Endodermal cell (in vitro differentiated cells): ENCODE data around the gene NKD2. TPM values are rescaled to one million over a fixed set of nuclear protein-coding genes. Genes with fewer than 3 reads are reported as not detected.

ENCODE experiments used
- DNase-seq: peaks from one replicate; pipeline ENCODE4 v3.0.0-alpha.2; 2017
- H3K27ac ChIP-seq: 2 replicates; pipeline ENCODE4 v1.5.1; 2013; ENCODE audit warnings: mild to moderate bottlenecking, low read depth, low read length, moderate library complexity
- H3K27me3 ChIP-seq: 2 replicates; pipeline ENCODE4 v1.6.1; 2013; ENCODE audit warnings: mild to moderate bottlenecking, low read length, moderate library complexity; ENCODE audit not compliant: insufficient read depth, control insufficient read depth, poor library complexity, severe bottlenecking
- H3K36me3 ChIP-seq: 2 replicates; pipeline ENCODE4 v1.7.0; 2013; ENCODE audit warnings: mild to moderate bottlenecking, low read length, moderate library complexity; ENCODE audit not compliant: control insufficient read depth, insufficient read depth
- H3K4me1 ChIP-seq: one replicate; pipeline ENCODE4 v1.7.0; 2013; ENCODE audit warnings: low read length; ENCODE audit not compliant: control insufficient read depth, insufficient read depth
- H3K4me3 ChIP-seq: 2 replicates; pipeline ENCODE4 v1.5.1; 2013; ENCODE audit warnings: mild to moderate bottlenecking, low read length, moderate library complexity
- H3K9ac ChIP-seq: 2 replicates; pipeline ENCODE4 v1.6.1; 2013; ENCODE audit warnings: mild to moderate bottlenecking, low read length, moderate library complexity; ENCODE audit not compliant: poor library complexity, severe bottlenecking; ENCODE audit errors: extremely low read depth
- H3K9me3 ChIP-seq: 2 replicates; pipeline ENCODE4 v1.6.1; 2013; ENCODE audit warnings: mild to moderate bottlenecking, low read length, moderate library complexity; ENCODE audit not compliant: control insufficient read depth
- H3K27ac Mint-ChIP-seq: 2 replicates; pipeline ENCODE4 v1.8.0; 2020; ENCODE audit warnings: mixed read lengths
- H3K27me3 Mint-ChIP-seq: 2 replicates; pipeline ENCODE4 v1.8.0; 2021; ENCODE audit warnings: mild to moderate bottlenecking, mixed read lengths; ENCODE audit not compliant: insufficient read depth
- H3K36me3 Mint-ChIP-seq: 2 replicates; pipeline ENCODE4 v1.8.0; 2020; ENCODE audit warnings: low read depth, mixed read lengths
- H3K4me1 Mint-ChIP-seq: 2 replicates; pipeline ENCODE4 v1.8.0; 2020; ENCODE audit warnings: mixed read lengths
- H3K4me3 Mint-ChIP-seq: 2 replicates; pipeline ENCODE4 v1.8.0; 2020; ENCODE audit warnings: mild to moderate bottlenecking, moderate library complexity, mixed read lengths
- H3K9me3 Mint-ChIP-seq: 2 replicates; pipeline ENCODE4 v1.8.0; 2020; ENCODE audit warnings: mild to moderate bottlenecking, mixed read lengths
- CTCF ChIP-seq: fragments of 200-600 bp; sonication (generic); conservative IDR thresholded peaks from 2 replicates; pipeline ENCODE4 v1.5.0; 2021; ENCODE audit warnings: antibody characterized with exemption, mild to moderate bottlenecking
- WGBS, 2 experiments: methylation state at CpG; one replicate each; pipeline versions ENCODE4 v1.1.5 to v1.1.7; 2013; ENCODE audit warnings: missing lambda C conversion rate in 2 of 2, mixed read lengths in 1 of 2; ENCODE audit not compliant: insufficient coverage in 1 of 2, insufficient read length in 1 of 2; 5-methylcytosine and 5-hydroxymethylcytosine counted together
- total RNA-seq, 2 donors: library from RNA; stranded (reverse); fragmentation: NEBNext Ultra II Directional in 1 of 2; extraction: Animal tissue kit (Norgen Biotek cat#: 25700) in 1 of 2; gene quantifications; 2 replicates in 1 of 2; 3 replicates in 1 of 2; pipeline ENCODE4 v1.2.1, GENCODE V29; 2021

NKD2 gene
- total RNA-seq, 2 donors from 2014 or later, result 11.2 to 13.9 TPM

DNA sequence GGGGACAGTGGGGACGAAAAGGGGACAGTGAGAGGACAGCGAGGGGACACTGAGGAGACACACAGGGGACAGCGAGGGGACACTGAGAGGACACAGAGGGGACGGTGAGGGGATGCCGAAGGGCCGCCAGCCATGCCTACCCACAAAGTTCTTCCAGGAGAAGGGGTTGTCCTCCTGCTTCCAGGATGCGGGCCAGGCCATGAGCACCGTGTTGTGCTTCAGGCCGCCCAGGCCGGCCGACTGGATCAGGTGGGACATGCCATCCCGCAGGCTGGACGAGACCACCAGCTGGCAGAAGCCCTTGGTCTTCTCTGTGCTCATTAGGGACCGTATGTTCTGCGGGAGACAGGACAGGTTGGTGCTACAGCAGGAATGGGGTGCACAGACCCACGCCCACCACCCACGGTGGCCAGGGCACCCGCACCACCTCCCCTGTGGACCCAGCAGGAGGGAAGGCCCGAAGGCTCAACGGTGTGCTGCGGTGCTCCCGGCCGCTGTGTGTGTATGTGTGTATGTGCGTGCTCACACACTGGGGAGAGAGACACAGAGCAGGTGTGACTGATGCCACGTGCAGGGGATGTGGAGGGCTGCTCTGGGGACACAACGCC is 56.6 kb downstream of the NKD2 start:
- no peak for TF ChIP-seq CTCF
- no peak overlapping the region for H3K4me3 ChIP-seq
- H3K9me3 ChIP-seq, result no peaks in the 10 kb centered on the region
- no peak overlapping the region for H3K9ac ChIP-seq
- H3K27ac ChIP-seq, result no peak overlapping the region
- no peaks in the 10 kb centered on the region for H3K27me3 Mint-ChIP-seq
- 89 to 92% methylated on average over 17 to 26 of the region's 26 CpGs for WGBS, 2 experiments
- H3K4me1 ChIP-seq, result no peaks in the 10 kb centered on the region
- no peaks in the 10 kb centered on the region for H3K27me3 ChIP-seq
- H3K4me3 Mint-ChIP-seq, result no peak overlapping the region
- DNase-seq, result no peak
- H3K4me1 Mint-ChIP-seq, result no peaks in the 10 kb centered on the region
- H3K27ac Mint-ChIP-seq, result no peak overlapping the region
- H3K36me3 ChIP-seq, result peaks cover 3% of the 10 kb centered on the region
- H3K36me3 Mint-ChIP-seq, result peaks cover 19% of the 10 kb centered on the region
- H3K9me3 Mint-ChIP-seq, result no peaks in the 10 kb centered on the region

GRCh38 chr5:1065891-1066650 is 57.5 kb downstream of the NKD2 start:
- Mint-ChIP-seq H3K4me1 (no peaks in the 10 kb centered on the region), H3K27me3 (no peaks in the 10 kb centered on the region), H3K27ac (no peak overlapping the region), H3K4me3 (no peak overlapping the region), H3K9me3 (no peaks in the 10 kb centered on the region), H3K36me3 (peaks cover 19% of the 10 kb centered on the region)
- no peak overlapping the region for H3K9ac ChIP-seq
- no peaks in the 10 kb centered on the region for H3K9me3 ChIP-seq
- 97% methylated on average over 16 of the region's 16 CpGs for WGBS, 2 experiments
- no peaks in the 10 kb centered on the region for H3K36me3 ChIP-seq
- no peak for DNase-seq
- no peaks in the 10 kb centered on the region for H3K27me3 ChIP-seq
- H3K4me1 ChIP-seq, result no peaks in the 10 kb centered on the region
- no peak overlapping the region for H3K27ac ChIP-seq
- TF ChIP-seq CTCF, result no peak
- H3K4me3 ChIP-seq, result no peak overlapping the region

GRCh38 chr5:1066676-1067075 is 58.1 kb downstream of the NKD2 start:
- H3K9ac ChIP-seq, result no peak overlapping the region
- no peak overlapping the region for H3K4me3 Mint-ChIP-seq
- 90 to 94% methylated on average over 6 to 12 of the region's 12 CpGs for WGBS, 2 experiments
- no peaks in the 10 kb centered on the region for H3K4me1 ChIP-seq
- no peaks in the 10 kb centered on the region for H3K27me3 ChIP-seq
- H3K36me3 ChIP-seq, result no peaks in the 10 kb centered on the region
- H3K27ac ChIP-seq, result no peak overlapping the region
- no peaks in the 10 kb centered on the region for H3K27me3 Mint-ChIP-seq
- H3K27ac Mint-ChIP-seq, result no peak overlapping the region
- no peaks in the 10 kb centered on the region for H3K9me3 ChIP-seq
- H3K4me1 Mint-ChIP-seq, result no peaks in the 10 kb centered on the region
- peaks cover 19% of the 10 kb centered on the region for H3K36me3 Mint-ChIP-seq
- no peak for DNase-seq
- H3K9me3 Mint-ChIP-seq, result no peaks in the 10 kb centered on the region
- no peak for TF ChIP-seq CTCF
- no peak overlapping the region for H3K4me3 ChIP-seq
